ENCODE data around the gene PGC.

Gene PGC

GRCh38 chr6:41693281-41694240 is 53.6 kb downstream of the PGC start:
- no peak for DNase-seq

- no peak for DNase-seq
These were observed 54.5 kb downstream of the PGC start for GRCh38 chr6:41692730-41693129.

GRCh38 chr6:41692080-41692675 is 55.0 kb downstream of the PGC start:
- no peak for DNase-seq

GRCh38 chr6:41691426-41692079 is 55.6 kb downstream of the PGC start:
- DNase-seq = no peak

- DNase-seq = no peak
These were observed 56.5 kb downstream of the PGC start for GRCh38 chr6:41690541-41691330.

GRCh38 chr6:41689171-41690008 is 57.8 kb downstream of the PGC start:
- no peak for DNase-seq

- no peak for DNase-seq
These were observed 58.8 kb downstream of the PGC start for GRCh38 chr6:41688256-41688965.

- DNase-seq = no peak
These were observed 59.6 kb downstream of the PGC start for GRCh38 chr6:41687501-41688175.

Data from SHP77 (cell line).